ENCODE measurements around the gene SERPINB6. TPM values are rescaled to one million over a fixed set of nuclear protein-coding genes. Genes with fewer than 3 reads are reported as not detected.
A peak's percentile ranks its signal among the peaks of the same experiment; 100 is the strongest.

The SERPINB6 gene
- total and polyA plus RNA-seq, 4 donors = 24.0 to 32.4 (median 31.8) TPM

DNA sequence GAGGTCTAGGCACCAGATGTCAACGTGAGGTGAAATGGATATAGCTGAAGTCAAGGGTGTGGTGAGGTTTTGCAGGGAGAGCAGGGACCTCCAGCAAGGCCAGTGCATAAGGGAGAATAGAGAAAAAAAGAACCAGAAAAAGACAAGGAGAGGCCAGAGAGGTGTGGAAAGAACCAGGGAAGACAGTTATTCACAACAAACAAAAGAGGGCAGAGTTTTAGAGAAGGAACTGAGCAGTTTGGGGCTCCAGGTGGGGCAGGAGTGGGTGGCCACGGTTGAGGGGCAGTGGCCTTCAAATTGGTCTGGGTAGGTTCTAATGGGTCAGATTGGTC lies 16.7 kb upstream of the SERPINB6 start:
- TF ChIP-seq YY1 (IDR thresholded peaks at IDR 0.05) = no peak
- TF ChIP-seq NR2F2 (IDR thresholded peaks at IDR 0.05) = no peak
- no peak for TF ChIP-seq FOXA1 (IDR thresholded peaks at IDR 0.05)
- no peak for TF ChIP-seq HNF4A (conservative IDR thresholded peaks at IDR 0.05)
- TF ChIP-seq RXRA (IDR thresholded peaks at IDR 0.05) = no peak
- TF ChIP-seq, protein P1, sequence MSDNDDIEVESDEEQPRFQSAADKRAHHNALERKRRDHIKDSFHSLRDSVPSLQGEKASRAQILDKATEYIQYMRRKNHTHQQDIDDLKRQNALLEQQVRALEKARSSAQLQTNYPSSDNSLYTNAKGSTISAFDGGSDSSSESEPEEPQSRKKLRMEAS (IDR thresholded peaks at IDR 0.05) = no peak
- no peak for TF ChIP-seq EGR1 (IDR thresholded peaks at IDR 0.05; ENCODE audit: low read depth in 2 of 2)
- TF ChIP-seq, protein P2, sequence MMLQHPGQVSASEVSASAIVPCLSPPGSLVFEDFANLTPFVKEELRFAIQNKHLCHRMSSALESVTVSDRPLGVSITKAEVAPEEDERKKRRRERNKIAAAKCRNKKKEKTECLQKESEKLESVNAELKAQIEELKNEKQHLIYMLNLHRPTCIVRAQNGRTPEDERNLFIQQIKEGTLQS (IDR thresholded peaks at IDR 0.05) = no peak
- TF ChIP-seq, protein P3, sequence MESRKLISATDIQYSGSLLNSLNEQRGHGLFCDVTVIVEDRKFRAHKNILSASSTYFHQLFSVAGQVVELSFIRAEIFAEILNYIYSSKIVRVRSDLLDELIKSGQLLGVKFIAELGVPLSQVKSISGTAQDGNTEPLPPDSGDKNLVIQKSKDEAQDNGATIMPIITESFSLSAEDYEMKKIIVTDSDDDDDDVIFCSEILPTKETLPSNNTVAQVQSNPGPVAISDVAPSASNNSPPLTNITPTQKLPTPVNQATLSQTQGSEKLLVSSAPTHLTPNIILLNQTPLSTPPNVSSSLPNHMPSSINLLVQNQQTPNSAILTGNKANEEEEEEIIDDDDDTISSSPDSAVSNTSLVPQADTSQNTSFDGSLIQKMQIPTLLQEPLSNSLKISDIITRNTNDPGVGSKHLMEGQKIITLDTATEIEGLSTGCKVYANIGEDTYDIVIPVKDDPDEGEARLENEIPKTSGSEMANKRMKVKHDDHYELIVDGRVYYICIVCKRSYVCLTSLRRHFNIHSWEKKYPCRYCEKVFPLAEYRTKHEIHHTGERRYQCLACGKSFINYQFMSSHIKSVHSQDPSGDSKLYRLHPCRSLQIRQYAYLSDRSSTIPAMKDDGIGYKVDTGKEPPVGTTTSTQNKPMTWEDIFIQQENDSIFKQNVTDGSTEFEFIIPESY (IDR thresholded peaks at IDR 0.05) = no peak
- no peak for DNase-seq (ENCODE audit: low spot score)
- peak overlapping the region; percentile 68 to 97 (median 73) for H3K4me3 ChIP-seq (ENCODE audit: low read depth in 1 of 3, low read length in 3 of 3)
- H3K4me1 ChIP-seq (ENCODE audit: control insufficient read depth in 4 of 4, insufficient read depth in 4 of 4, low read length in 3 of 4) = peaks cover 3 to 9% (median 6%) of the 10 kb centered on the region in 4 donors
- peak overlapping the region in 1 of 2 donors; percentile 73 for H3K9ac ChIP-seq (ENCODE audit: low read depth in 1 of 2, low read length in 2 of 2)
- H3K27ac ChIP-seq (ENCODE audit: low read depth in 1 of 2, low read length in 2 of 2) = peak overlapping the region; percentile 94 to 100
- H3K27me3 ChIP-seq (ENCODE audit: control insufficient read depth in 4 of 4, insufficient read depth in 4 of 4, low read length in 3 of 4) = no peaks in the 10 kb centered on the region
- no peaks in the 10 kb centered on the region for H3K36me3 ChIP-seq (ENCODE audit: control insufficient read depth in 4 of 4, insufficient read depth in 3 of 4, low read depth in 1 of 4, low read length in 3 of 4)
- 48% methylated on average over 2 of the region's 2 CpGs for WGBS
- no peaks in the 10 kb centered on the region for H3K9me3 ChIP-seq (ENCODE audit: control insufficient read depth in 4 of 4, low read length in 3 of 4)

DNA sequence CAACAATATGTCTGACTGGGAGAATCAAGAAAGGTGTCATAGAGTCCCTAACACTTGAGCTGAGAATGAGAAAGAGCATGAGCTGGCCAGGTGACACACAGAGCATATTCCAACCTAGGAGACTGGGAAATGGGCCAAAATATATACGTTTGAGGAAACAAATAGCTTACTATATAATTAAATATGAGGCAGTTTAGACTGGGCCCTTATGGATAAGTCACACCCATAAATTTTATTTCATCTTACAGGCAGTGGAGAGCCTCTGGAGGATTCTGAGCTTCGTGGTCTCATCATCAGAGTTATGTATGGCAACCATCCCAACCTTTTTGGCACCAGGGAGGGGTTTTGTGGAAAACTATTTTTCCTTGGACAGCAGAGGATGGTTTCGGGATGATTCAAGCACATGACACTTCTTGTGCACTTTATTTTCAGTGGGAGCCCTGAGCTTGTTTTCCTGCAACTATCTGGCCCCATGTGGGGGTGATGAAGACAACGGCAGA lies 15.4 kb upstream of the SERPINB6 start:
- Histone ChIP-seq H3K9me3 (ENCODE audit: control insufficient read depth in 4 of 4, low read length in 3 of 4) (no peaks in the 10 kb centered on the region), H3K36me3 (ENCODE audit: control insufficient read depth in 4 of 4, insufficient read depth in 3 of 4, low read depth in 1 of 4, low read length in 3 of 4) (no peaks in the 10 kb centered on the region), H3K27me3 (ENCODE audit: control insufficient read depth in 4 of 4, insufficient read depth in 4 of 4, low read length in 3 of 4) (no peaks in the 10 kb centered on the region), H3K4me1 (ENCODE audit: control insufficient read depth in 4 of 4, insufficient read depth in 4 of 4, low read length in 3 of 4) (peaks cover 3 to 9% (median 6%) of the 10 kb centered on the region in 4 donors), H3K27ac (ENCODE audit: low read depth in 1 of 2, low read length in 2 of 2) (no peak overlapping the region), H3K4me3 (ENCODE audit: low read depth in 1 of 3, low read length in 3 of 3) (no peak overlapping the region), H3K9ac (ENCODE audit: low read depth in 1 of 2, low read length in 2 of 2) (no peak overlapping the region)
- WGBS = 63% methylated on average over 4 of the region's 4 CpGs
- TF ChIP-seq EGR1 (IDR thresholded peaks at IDR 0.05; ENCODE audit: low read depth in 2 of 2) = no peak
- no peak for TF ChIP-seq RAD21 (IDR thresholded peaks at IDR 0.05)
- TF ChIP-seq, protein P2 (IDR thresholded peaks at IDR 0.05) = no peak
- TF ChIP-seq, protein P3 (IDR thresholded peaks at IDR 0.05) = no peak
- TF ChIP-seq YY1 (IDR thresholded peaks at IDR 0.05) = no peak
- no peak for TF ChIP-seq GABPA (IDR thresholded peaks at IDR 0.05 in 1 of 2, conservative IDR thresholded peaks at IDR 0.05 in 1 of 2)
- no peak for TF ChIP-seq TAF1 (conservative IDR thresholded peaks at IDR 0.05)
- no peak for TF ChIP-seq FOXA1 (IDR thresholded peaks at IDR 0.05)
- TF ChIP-seq, protein P1 (IDR thresholded peaks at IDR 0.05) = no peak
- no peak for TF ChIP-seq HNF4G (IDR thresholded peaks at IDR 0.05)
- no peak for TF ChIP-seq RXRA (IDR thresholded peaks at IDR 0.05)
- no peak for TF ChIP-seq HNF4A (conservative IDR thresholded peaks at IDR 0.05)
- no peak for TF ChIP-seq SP1 (IDR thresholded peaks at IDR 0.05)
- TF ChIP-seq FOXA2 (IDR thresholded peaks at IDR 0.05) = no peak
- DNase-seq (ENCODE audit: low spot score) = no peak
